ENCODE results near the gene ME2. TPM values are rescaled to one million over a fixed set of nuclear protein-coding genes. Genes with fewer than 3 reads are reported as not detected.
"Not testable (repeated sequence)": the region's sequence is repeated elsewhere in the genome, so short reads cannot be mapped to it uniquely, and the experiment has no call there.

Gene ME2
- 100 to 1,000 TPM in 1 of 2 donors, 10 to 100 TPM in 1; 58.4 to 115 TPM for total RNA-seq

GRCh38 chr18:50878345-50879301 lies at the start of gene ME2:
TSS of gene ME2 (plus strand) at chr18:50879118. CDS start at chr18:50895821, 16,703 bp downstream.
- ATAC-seq (replicated peaks): peak; percentile 96
- Mint-ChIP-seq H3K27me3 (no peaks in the 10 kb centered on the region), H3K4me3 (peak within 1 kb of the TSS; percentile 96), H3K9me3 (no peaks in the 10 kb centered on the region), H3K4me1 (peaks cover 7% of the 10 kb centered on the region), H3K27ac (peak within 1 kb of the TSS; percentile 94), H3K36me3 (ENCODE audit: low read depth) (no peaks in the 10 kb centered on the region)

- H3K4me1 Mint-ChIP-seq: no peaks in the 10 kb centered on the region
- H3K9me3 Mint-ChIP-seq: no peaks in the 10 kb centered on the region
- no peak overlapping the region for H3K27ac Mint-ChIP-seq
- no peaks in the 10 kb centered on the region for H3K36me3 Mint-ChIP-seq (ENCODE audit: low read depth)
- no peaks in the 10 kb centered on the region for H3K27me3 Mint-ChIP-seq
- H3K4me3 Mint-ChIP-seq: no peak overlapping the region
- ATAC-seq (replicated peaks): no peak
Measured at GRCh38 chr18:50829644-50830043, 49.3 kb upstream of the ME2 start.

DNA sequence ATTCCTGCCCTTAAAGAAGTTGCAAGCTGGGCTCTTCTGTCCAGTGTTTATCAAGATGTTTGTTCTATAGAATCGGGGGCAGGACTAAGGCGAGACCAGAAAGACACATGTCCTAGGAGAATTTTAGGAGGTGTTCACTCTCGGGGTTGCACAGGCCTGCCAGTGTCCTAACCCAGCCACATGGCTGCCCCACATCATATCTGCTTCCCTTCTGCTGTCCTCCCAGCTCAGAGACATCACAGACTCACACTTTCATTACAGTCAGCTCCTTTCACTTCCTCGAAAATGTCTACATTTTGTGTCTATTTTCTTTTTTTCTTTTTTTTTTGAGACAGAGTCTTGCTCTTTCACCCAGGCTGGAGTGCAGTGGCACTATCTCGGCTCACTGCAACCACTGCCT lies 48.4 kb upstream of the ME2 start:
- Mint-ChIP-seq H3K4me3 (no peak overlapping the region), H3K27me3 (no peaks in the 10 kb centered on the region)

GRCh38 chr18:50832754-50833153 lies 46.2 kb upstream of the ME2 start:
- no peaks in the 10 kb centered on the region for H3K9me3 Mint-ChIP-seq
- H3K4me3 Mint-ChIP-seq: no peak overlapping the region
- ATAC-seq (replicated peaks): no peak
- H3K4me1 Mint-ChIP-seq: no peaks in the 10 kb centered on the region
- H3K27ac Mint-ChIP-seq: no peak overlapping the region
- no peaks in the 10 kb centered on the region for H3K27me3 Mint-ChIP-seq
- no peaks in the 10 kb centered on the region for H3K36me3 Mint-ChIP-seq (ENCODE audit: low read depth)

More for the DNA sequence above, 48.4 kb upstream of the ME2 start:
- no peaks in the 10 kb centered on the region for H3K36me3 Mint-ChIP-seq (ENCODE audit: low read depth)
- H3K4me1 Mint-ChIP-seq: no peaks in the 10 kb centered on the region
- H3K9me3 Mint-ChIP-seq: no peaks in the 10 kb centered on the region
- no peak for ATAC-seq (replicated peaks)
- no peak overlapping the region for H3K27ac Mint-ChIP-seq

DNA sequence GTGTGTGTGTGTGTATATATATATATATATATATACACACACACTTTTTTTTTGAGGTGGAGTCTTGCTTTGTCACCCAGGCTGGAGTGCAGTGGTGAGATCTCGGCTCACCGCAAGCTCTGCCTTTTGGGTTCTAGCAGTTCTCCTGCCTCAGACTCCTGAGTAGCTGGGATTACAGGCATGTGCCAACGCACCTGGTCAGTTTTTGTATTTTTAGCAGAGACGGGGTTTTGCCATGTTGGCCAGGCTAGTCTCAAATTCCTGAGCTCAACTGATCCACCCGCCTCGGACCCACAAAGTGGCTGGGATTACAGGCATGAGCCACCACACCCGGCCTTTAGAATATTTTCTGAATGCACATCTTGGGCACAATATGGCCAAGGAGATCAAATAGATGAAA lies 45.4 kb upstream of the ME2 start:
- H3K27ac Mint-ChIP-seq; H3K4me3 Mint-ChIP-seq; ATAC-seq (replicated peaks); H3K27me3 Mint-ChIP-seq; H3K4me1 Mint-ChIP-seq; H3K36me3 Mint-ChIP-seq (ENCODE audit: low read depth); H3K9me3 Mint-ChIP-seq: not testable (repeated sequence)

- Mint-ChIP-seq H3K4me3 (no peak overlapping the region), H3K4me1 (no peaks in the 10 kb centered on the region), H3K36me3 (ENCODE audit: low read depth) (no peaks in the 10 kb centered on the region), H3K27ac (no peak overlapping the region), H3K9me3 (no peaks in the 10 kb centered on the region), H3K27me3 (peaks cover 4% of the 10 kb centered on the region)
- no peak for ATAC-seq (replicated peaks)
Measured at GRCh38 chr18:50836521-50836957, 42.4 kb upstream of the ME2 start.

GRCh38 chr18:50839341-50839740 lies 39.6 kb upstream of the ME2 start:
- H3K4me3 Mint-ChIP-seq: no peak overlapping the region
- ATAC-seq (replicated peaks): no peak
- no peaks in the 10 kb centered on the region for H3K4me1 Mint-ChIP-seq
- H3K27me3 Mint-ChIP-seq: peaks cover 4% of the 10 kb centered on the region
- no peak overlapping the region for H3K27ac Mint-ChIP-seq
- H3K9me3 Mint-ChIP-seq: no peaks in the 10 kb centered on the region
- H3K36me3 Mint-ChIP-seq (ENCODE audit: low read depth): no peaks in the 10 kb centered on the region

DNA sequence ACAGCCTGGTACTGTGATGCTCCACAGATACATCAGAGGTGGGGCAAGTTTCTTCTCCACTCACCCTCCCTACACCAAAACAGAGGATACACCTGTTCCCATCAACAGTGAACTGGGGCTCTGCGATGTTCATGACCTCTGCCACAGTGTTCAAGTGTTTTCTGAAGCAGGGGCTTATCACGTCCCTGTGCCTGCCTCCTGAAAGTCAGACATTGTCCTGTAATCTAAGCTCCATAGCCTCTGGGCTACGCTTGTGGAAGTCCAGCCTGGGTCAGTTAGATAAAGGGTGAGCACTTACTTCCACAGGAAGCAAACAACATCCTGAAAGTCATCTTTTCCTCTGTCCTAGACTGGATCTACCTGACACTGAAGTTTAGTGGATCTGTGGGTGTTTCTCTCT lies 38.9 kb upstream of the ME2 start:
- H3K27ac Mint-ChIP-seq: no peak overlapping the region
- no peaks in the 10 kb centered on the region for H3K9me3 Mint-ChIP-seq
- H3K27me3 Mint-ChIP-seq: peaks cover 4% of the 10 kb centered on the region
- no peak for ATAC-seq (replicated peaks)
- H3K36me3 Mint-ChIP-seq (ENCODE audit: low read depth): no peaks in the 10 kb centered on the region
- H3K4me3 Mint-ChIP-seq: no peak overlapping the region
- H3K4me1 Mint-ChIP-seq: no peaks in the 10 kb centered on the region

DNA sequence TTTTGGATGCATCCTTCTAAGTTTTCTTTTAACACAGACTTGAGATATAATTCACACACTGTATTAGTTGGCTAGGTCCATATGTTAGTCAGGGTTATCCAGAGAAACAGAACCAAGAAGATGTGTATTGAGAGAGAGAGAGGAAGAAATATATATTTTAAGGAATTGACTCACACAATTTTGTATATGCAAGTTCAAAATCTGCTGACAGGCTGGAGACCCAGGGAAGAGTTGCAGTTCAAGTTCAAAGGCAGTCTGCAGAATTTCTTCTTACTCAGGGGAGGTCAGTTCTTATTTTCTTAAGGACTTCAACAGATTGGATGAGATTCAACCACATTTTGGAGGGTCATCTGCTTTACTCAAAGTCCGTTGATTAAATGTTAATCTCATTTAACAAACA lies 36.1 kb upstream of the ME2 start:
- Mint-ChIP-seq H3K36me3 (ENCODE audit: low read depth) (no peaks in the 10 kb centered on the region), H3K4me3 (no peak overlapping the region), H3K9me3 (no peaks in the 10 kb centered on the region), H3K27me3 (peaks cover 8% of the 10 kb centered on the region), H3K27ac (no peak overlapping the region), H3K4me1 (peaks cover 10% of the 10 kb centered on the region)
- ATAC-seq (replicated peaks): no peak

GRCh38 chr18:50844554-50844953 lies 34.4 kb upstream of the ME2 start:
- Mint-ChIP-seq H3K27ac (no peak overlapping the region), H3K36me3 (ENCODE audit: low read depth) (no peaks in the 10 kb centered on the region), H3K9me3 (no peaks in the 10 kb centered on the region), H3K4me3 (no peak overlapping the region), H3K27me3 (peaks cover 5% of the 10 kb centered on the region), H3K4me1 (peaks cover 10% of the 10 kb centered on the region)
- no peak for ATAC-seq (replicated peaks)

GRCh38 chr18:50844960-50845359 lies 34.0 kb upstream of the ME2 start:
- peaks cover 10% of the 10 kb centered on the region for H3K4me1 Mint-ChIP-seq
- H3K9me3 Mint-ChIP-seq: no peaks in the 10 kb centered on the region
- H3K27me3 Mint-ChIP-seq: peaks cover 7% of the 10 kb centered on the region
- no peak overlapping the region for H3K4me3 Mint-ChIP-seq
- H3K27ac Mint-ChIP-seq: no peak overlapping the region
- ATAC-seq (replicated peaks): no peak
- no peaks in the 10 kb centered on the region for H3K36me3 Mint-ChIP-seq (ENCODE audit: low read depth)

GRCh38 chr18:50847192-50847591 lies 31.7 kb upstream of the ME2 start:
- peak; percentile 80 for ATAC-seq (replicated peaks)
- Mint-ChIP-seq H3K4me1 (peaks cover 10% of the 10 kb centered on the region), H3K27me3 (peaks cover 7% of the 10 kb centered on the region), H3K27ac (no peak overlapping the region), H3K9me3 (no peaks in the 10 kb centered on the region), H3K36me3 (ENCODE audit: low read depth) (no peaks in the 10 kb centered on the region), H3K4me3 (no peak overlapping the region)

DNA sequence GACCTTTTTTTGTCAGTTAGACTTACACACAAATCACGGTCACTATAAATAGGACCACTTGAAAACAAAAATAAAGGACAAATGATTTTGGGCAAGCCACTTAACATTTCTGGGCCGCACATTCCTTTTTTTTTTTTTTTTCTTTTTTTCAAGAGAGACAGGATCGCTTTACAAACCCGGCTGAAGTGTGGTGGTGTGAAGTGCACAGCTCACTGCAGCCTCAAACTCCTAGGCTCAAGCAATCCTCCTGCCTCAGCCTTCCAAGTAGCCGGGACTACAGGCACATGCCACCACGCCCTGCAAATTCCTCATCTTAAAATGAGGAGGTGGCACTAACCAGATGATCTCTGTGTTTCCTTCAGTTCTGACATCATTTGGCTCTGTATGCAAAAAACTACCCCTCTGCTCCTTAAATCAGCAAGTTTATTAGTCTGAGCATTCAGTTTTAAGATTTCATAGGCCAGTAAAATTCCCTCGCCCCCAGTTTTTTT lies 30.8 kb upstream of the ME2 start:
- H3K27me3 Mint-ChIP-seq: peaks cover 10% of the 10 kb centered on the region
- no peaks in the 10 kb centered on the region for H3K9me3 Mint-ChIP-seq
- peaks cover 10% of the 10 kb centered on the region for H3K4me1 Mint-ChIP-seq
- no peaks in the 10 kb centered on the region for H3K36me3 Mint-ChIP-seq (ENCODE audit: low read depth)
- no peak overlapping the region for H3K4me3 Mint-ChIP-seq
- H3K27ac Mint-ChIP-seq: no peak overlapping the region
- no peak for ATAC-seq (replicated peaks)

DNA sequence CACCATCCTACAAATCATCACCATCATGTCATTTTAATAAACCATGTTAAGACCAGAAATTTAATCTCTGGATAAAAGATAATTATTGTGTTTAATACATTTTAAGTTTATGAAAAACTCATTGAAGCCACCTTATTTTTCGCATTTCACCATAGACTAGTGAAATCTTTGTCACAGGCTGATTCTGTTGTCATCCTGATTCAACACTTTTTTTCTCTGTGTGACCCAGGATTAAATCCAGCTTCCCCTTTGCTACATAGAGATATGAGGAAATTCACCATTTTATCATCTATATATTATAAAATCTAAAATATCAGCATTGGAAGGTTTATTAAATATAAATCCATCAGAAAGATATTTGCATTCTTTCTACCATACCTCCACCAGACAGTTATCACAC lies 29.9 kb upstream of the ME2 start:
- Mint-ChIP-seq H3K27me3 (peaks cover 10% of the 10 kb centered on the region), H3K4me3 (no peak overlapping the region), H3K9me3 (peaks cover 3% of the 10 kb centered on the region), H3K4me1 (peaks cover 10% of the 10 kb centered on the region), H3K36me3 (ENCODE audit: low read depth) (no peaks in the 10 kb centered on the region), H3K27ac (no peak overlapping the region)
- ATAC-seq (replicated peaks): no peak

- Mint-ChIP-seq H3K36me3 (ENCODE audit: low read depth) (no peaks in the 10 kb centered on the region), H3K9me3 (peaks cover 4% of the 10 kb centered on the region), H3K4me1 (peaks cover 10% of the 10 kb centered on the region), H3K4me3 (no peak overlapping the region), H3K27ac (no peak overlapping the region), H3K27me3 (peaks cover 10% of the 10 kb centered on the region)
- no peak for ATAC-seq (replicated peaks)
Measured at GRCh38 chr18:50849419-50849821, 29.5 kb upstream of the ME2 start.
